ENCODE measurements around the gene DISP3.

Gene DISP3

GRCh38 chr1:11478571-11479374 lies at the start of gene DISP3:
Gene DISP3, plus strand, starts transcription at chr1:11479155. Its CDS starts 21,838 bp downstream, at chr1:11500993.
- DNase-seq = peak; percentile 100

- DNase-seq = no peak
Observed at GRCh38 chr1:11429226-11429625, 49.7 kb upstream of the DISP3 start.

GRCh38 chr1:11429935-11430334 lies 49.0 kb upstream of the DISP3 start:
- DNase-seq = no peak

GRCh38 chr1:11431941-11432507 lies 46.9 kb upstream of the DISP3 start:
- no peak for DNase-seq

GRCh38 chr1:11432526-11432925 lies 46.4 kb upstream of the DISP3 start:
- DNase-seq = no peak

GRCh38 chr1:11434501-11434900 lies 44.5 kb upstream of the DISP3 start:
- DNase-seq = peak; percentile 51

GRCh38 chr1:11434926-11435325 lies 44.0 kb upstream of the DISP3 start:
- no peak for DNase-seq

GRCh38 chr1:11438996-11439395 lies 40.0 kb upstream of the DISP3 start:
- no peak for DNase-seq

GRCh38 chr1:11441211-11441952 lies 37.6 kb upstream of the DISP3 start:
- no peak for DNase-seq

- DNase-seq = no peak
Observed at GRCh38 chr1:11443043-11443442, 35.9 kb upstream of the DISP3 start.

GRCh38 chr1:11443961-11444658 lies 34.8 kb upstream of the DISP3 start:
- no peak for DNase-seq

- DNase-seq = no peak
Observed at GRCh38 chr1:11444907-11445306, 34.0 kb upstream of the DISP3 start.

GRCh38 chr1:11447903-11448302 lies 31.1 kb upstream of the DISP3 start:
- no peak for DNase-seq

GRCh38 chr1:11448373-11449099 lies 30.4 kb upstream of the DISP3 start:
- DNase-seq = no peak

- DNase-seq = no peak
Observed at GRCh38 chr1:11449100-11449403, 29.9 kb upstream of the DISP3 start.

GRCh38 chr1:11450310-11450709 lies 28.6 kb upstream of the DISP3 start:
- DNase-seq = no peak

GRCh38 chr1:11453742-11454491 lies 25.0 kb upstream of the DISP3 start:
- peak; percentile 56 for DNase-seq

GRCh38 chr1:11455967-11456570 lies 22.9 kb upstream of the DISP3 start:
- no peak for DNase-seq

- peak; percentile 52 for DNase-seq
Observed at GRCh38 chr1:11456965-11457364, 22.0 kb upstream of the DISP3 start.

- DNase-seq = no peak
Observed at GRCh38 chr1:11458811-11459275, 20.1 kb upstream of the DISP3 start.

- DNase-seq = no peak
Observed at GRCh38 chr1:11461531-11462137, 17.3 kb upstream of the DISP3 start.
